8988T (cell line): ENCODE measurements around the gene DMKN.
A peak's percentile ranks its signal among the peaks of the same experiment; 100 is the strongest.

ENCODE experiments used
- DNase-seq: peaks from one replicate; pipeline ENCODE4 v3.0.0; 2011

Gene DMKN

DNA sequence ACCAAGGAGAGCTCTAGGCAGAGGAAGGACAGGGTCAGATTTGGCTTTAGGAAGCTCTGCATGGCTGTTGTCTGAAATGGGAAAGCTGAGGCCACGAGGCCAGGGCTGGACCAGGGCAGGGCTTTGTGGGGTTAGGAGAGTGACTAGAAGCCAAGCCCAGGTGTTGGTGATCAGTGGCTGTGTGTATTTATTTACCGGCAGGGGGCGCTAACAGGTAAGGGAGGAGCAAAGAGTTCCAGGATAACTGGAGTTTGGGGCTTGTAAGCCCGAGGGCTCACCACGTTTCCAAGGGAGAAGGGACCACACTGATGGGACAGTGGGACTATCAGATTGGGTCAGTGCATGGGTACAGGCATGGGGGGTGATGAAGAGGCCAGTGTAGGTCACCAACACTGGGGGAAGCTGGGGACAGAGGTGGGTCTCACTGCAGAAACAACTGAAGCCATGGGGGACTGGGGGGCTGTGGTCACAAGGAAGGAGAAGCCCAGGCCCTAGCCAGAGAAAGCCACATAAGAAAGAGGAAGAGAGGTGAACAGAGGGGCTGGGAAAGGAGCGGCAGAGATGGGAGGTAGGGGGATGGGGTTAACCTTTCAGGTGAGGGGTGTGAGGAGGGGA, 35.8 kb upstream of the DMKN start:
- peak; percentile 98 for DNase-seq

DNA sequence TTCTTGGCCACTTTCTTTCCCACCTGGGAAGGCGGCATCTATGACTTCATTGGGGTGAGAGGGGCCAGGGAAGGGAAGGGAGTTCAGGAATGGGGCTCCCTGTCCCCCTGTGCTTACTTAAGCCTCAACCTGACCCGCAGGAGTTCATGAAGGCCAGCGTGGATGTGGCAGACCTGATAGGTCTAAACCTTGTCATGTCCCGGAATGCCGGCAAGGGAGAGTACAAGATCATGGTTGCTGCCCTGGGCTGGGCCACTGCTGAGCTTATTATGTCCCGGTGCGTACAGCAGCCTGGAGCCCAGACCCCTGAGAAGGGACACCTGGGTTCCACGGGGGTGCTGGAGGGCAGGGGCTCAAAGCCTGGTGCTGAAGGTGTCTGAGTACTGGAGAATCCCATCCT, 33.1 kb upstream of the DMKN start:
- DNase-seq = no peak

DNA sequence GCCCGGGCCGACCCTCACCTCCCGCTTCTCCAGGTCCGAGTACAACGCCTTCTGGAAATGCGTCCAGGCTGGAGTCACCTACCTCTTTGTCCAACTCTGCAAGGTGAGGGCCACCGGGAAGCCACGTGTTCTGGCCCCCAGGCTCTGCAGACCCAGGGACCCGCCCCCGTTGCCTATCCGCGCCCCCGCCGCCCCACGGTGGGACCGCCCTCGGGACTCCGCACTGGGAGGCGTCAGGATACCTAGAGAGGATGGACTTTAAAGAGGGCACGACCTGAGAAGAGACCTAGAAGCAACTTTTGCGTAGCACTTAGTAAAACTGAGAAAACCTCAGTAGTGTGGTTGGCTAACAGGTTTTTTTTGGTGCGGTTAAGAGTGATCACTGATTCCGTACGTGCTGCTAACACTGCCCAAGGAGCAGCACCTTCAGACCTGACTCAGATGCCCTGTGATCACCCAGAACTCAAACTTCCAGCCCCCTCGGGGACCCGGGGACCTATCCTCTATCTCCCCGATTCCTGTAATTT, 32.5 kb upstream of the DMKN start:
- peak; percentile 93 for DNase-seq

DNA sequence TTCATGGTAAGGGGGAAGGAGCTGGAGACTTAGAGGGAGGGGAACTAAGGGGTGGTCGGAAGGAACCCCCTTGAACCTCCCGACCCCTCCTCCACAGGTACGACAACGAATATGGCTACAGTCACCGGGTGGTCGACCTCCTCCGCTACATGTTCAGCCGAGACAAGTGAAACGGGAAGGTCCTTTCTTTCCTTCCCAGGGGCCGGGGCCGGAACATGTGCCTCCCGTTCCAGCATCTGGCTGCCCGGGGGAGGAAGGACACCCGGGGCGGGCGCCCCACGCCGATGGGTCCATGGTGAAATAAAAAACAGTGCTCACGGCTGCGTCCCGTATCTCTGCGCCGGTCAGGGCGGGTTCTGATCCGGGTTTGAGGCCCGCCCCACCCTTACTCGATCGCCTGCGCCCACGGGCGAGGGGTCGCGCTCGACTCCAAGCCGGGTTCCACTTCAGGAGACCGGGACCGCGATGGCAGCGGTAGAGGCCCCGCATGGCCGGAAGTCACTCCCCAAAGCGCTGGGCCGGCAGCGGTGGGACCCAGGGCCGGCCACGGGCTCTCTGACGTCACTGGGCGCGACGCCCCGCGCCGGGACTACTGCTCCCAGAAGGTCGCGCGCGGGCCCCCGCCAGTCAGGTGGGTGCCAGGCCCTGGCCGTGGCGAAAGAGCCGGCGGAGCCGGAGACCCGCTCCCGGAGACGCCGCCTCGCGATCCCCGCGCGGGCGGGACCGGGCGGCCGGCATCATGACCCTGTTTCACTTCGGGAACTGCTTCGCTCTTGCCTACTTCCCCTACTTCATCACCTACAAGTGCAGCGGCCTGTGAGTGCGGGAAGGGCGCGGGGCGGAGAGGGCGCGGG, 31.8 kb upstream of the DMKN start, which contains the start of gene TMEM147:
TMEM147 (plus strand) TSS at position 626 of the 854 bp plus-strand sequence; CDS start at position 740, 114 bp downstream.
- DNase-seq = peak; percentile 100

DNA sequence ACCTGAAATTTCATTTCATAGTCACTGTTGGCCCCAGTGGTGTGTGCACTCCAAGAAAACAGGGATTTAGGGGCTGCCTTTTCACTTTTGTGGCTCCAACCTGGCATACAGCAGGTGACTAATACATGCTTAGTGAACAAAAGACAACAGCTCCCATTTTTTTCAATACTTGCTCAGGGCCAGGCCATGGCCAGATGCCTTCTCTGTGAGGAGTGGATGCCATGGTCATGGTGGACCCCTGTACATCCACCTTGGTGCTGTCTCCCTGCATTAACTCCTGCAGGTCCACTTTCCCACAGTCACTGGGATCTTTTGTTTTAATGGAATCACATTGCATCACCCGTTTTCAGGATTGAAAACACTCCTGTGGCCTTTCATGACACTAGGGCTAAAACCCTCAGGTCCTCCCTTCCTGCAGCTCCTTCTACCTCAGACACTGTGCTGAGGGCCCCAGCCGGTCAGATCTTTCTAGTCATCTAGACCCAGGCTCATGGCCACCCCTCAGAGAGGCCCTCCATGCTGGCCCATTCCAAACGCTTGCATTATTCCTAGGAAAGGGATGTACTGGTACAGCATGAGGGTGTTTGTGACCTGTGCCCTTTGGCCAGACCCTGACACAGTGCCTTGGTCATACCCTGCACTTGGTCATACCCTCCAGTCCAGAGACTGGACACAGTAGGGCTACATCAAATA, 30.8 kb upstream of the DMKN start:
- no peak for DNase-seq

DNA sequence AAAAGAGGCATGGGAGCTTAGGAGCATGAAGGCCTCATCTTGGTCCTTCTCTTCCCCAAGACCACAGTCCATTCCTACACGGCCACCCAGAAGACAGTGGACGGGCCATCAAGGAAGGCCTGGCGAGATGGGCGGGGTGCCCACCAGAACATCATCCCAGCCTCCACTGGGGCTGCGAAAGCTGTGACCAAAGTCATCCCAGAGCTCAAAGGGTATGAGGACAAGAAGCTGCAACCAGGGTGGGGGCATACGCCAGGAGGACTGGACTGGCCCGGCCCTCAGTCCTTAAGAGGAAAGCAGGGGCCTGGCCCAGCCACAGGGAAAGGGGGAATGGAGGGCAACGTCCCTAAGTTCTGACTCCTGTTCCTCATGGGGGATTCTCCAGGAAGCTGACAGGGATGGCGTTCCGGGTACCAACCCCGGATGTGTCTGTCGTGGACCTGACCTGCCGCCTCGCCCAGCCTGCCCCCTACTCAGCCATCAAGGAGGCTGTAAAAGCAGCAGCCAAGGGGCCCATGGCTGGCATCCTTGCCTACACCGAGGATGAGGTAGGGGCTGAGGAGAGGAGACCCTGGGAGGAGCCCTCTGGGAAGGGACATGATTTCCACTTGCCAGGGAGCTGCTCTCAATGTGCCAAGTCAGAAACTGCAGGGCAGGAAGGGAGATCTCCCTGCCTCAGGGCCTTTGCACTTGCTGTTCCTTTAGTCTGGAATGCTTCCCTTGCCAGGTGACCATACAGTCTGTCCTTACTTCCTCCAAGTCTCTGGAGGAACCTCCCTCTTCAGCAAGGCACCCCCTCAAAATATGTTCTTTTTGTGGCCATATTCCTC, 30.0 kb upstream of the DMKN start:
- DNase-seq = no peak

DNA sequence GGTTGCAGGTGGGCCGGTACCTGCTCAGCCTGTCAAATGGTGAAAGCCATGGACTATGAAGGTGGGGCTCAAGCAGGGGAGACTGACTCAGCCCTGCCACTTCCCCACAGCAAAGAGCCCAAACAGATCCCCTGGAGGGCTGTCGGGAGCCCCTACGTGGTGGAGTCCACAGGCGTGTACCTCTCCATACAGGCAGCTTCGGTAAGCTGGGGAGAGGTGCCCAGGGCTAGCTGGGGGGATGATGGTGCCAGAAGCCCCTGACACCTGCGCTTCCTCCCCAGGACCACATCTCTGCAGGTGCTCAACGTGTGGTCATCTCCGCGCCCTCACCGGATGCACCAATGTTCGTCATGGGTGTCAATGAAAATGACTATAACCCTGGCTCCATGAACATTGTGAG, 28.8 kb upstream of the DMKN start:
- no peak for DNase-seq

DNA sequence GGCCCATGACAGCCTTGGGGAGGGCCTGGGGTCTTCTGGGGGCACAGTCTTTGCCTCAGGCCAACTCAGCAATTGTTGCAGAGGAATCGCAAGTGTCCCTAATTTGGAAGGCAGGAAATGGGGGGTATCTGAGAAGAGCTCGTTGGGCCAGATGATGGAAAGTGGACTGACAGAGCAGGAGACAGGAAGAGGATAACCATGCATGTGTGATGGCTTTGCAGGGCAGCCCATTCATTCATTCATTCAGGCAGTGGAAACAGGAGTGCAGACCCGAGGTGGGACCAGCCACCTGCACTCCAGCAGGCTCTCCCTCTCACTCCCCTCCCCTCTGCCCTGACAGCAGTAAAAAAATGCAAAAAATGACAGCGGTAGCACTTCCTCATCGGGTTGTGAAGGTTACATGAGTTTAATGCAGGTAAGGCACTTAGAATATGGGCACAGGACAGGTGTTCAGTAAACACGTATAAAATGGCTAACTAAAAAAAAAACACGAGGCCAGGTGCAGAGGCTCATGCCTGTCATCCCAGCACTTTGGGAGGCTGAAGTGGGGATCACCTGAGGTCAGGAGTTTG, 27.0 kb upstream of the DMKN start:
- DNase-seq = no peak

DNA sequence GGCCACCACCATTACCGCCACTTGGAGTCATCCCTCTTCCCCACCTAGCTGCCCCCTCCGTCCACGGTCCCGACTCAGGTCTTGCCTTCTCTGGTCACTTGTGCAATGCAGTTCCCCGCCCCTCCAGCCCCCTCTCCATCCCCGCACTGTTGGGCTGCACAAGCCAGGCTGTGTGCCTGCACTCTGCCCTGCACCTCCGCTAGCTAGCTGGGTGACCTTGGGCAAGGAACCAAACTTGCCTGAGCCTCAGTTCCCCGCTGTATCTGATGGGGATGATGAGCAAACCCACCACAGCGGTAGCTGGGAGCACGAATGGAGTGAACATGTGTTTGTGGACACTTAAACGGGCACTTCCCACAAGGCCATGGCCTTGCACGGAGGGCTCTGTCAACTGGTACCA, 26.4 kb upstream of the DMKN start:
- DNase-seq = no peak

DNA sequence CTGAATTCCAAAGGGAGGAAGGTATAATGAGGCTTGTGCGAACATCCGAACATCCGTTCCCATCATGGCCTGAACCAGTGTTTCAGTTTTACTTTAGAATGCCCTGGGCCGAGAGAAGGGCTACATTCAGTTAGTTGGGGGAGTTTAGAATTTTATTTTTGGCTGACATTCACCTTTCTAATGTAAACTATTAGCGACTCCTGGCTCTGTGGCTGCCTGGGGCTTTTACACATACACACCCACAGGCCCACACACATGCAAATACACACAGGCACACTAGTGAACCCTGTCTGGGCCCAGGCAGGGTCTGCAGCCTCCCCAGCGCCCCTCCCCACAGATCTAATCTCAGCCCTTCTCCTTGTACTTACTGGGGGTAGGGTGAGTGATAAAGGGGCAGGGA, 25.9 kb upstream of the DMKN start:
- no peak for DNase-seq

DNA sequence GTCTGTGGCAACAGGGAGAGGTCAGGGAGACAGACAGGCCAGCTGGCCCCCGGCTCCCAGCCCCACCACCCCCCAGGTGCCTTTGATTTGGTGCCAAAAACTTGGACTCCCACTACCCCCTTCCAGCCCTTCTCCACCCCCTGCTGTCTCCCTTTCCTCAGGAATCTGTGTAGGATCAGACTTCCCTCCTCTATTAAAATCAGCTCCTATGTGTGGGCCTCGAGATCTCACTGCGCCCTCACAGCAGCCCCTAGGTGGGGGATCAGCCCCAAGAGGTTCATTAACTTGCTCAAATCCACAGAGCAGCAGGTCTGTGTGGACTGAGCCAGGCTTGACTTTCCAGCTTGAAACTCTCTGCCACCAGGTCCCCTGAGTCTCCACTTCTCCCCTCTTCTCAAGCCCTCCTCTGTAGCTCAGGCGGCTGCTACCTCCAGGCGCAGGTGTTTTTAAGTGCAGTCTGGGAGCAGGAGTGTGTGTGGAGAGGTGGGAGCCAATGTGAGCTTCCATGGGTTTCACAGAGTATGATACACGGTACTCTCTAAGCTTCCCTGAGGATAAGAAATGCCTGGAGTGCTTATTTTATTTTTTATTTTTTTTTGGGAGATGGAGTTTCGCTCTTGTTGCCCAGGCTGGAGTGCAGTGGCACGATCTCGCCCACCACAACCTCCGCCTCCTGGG, 21.5 kb upstream of the DMKN start:
- no peak for DNase-seq

DNA sequence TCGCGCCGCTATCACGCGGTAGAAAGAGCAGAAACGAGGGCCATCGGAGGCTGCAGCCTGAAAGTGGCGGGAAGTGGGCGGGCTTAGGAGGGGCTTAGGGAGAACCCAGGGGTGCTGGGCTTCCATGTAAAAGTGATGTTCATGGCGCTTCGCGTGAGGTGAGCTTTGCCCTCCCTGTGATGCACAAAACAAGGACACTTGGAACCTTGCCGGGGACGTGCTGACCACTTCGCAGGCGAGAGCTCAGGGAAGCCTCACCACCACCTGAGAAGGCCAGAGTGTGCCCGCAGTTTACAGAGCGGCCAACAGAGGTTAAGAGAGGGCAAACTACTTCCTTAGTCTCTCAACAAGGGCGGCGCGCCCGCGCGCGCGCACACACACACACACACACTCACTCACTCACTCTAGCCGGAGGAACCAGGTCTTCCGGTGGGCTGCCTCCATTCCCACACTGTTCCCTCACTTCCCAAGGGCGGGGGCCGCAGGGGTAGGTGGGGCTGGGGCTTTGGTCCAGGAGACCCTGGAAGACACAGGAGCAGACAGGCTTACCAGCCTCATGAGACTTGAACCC, 20.5 kb upstream of the DMKN start:
- no peak for DNase-seq

DNA sequence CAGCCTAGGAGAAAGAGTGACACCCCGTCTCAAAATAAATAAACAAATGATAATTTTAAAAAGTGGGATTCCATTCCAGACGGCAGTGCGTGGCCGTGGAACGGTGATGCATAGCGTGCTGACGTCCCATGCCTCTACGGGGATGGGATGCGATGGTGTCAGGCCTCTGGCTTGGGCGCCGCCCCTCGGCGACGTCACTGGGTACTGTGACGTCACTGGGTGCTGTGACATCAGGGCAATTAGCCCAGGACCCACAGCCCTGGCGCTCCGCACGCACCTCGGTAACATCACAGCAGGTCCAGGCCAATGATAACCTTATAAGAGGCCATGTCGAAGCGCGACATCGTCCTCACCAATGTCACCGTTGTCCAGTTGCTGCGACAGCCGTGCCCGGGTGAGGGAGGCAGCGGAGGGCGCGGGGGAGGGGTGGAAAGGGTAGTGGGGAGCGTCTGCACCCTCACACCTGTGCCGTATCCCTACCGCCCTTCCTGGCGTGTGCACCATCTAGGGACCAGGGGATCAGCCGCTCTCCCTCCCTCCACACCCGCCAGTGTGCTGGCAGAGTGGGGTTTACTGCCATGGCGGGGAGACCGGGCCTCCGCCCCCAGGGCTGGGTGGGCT, 19.9 kb upstream of the DMKN start, which contains the start of gene GAPDHS:
GAPDHS (plus strand) TSS at position 256 of the 621 bp plus-strand sequence; CDS start at position 328, 72 bp downstream.
- no peak for DNase-seq

DNA sequence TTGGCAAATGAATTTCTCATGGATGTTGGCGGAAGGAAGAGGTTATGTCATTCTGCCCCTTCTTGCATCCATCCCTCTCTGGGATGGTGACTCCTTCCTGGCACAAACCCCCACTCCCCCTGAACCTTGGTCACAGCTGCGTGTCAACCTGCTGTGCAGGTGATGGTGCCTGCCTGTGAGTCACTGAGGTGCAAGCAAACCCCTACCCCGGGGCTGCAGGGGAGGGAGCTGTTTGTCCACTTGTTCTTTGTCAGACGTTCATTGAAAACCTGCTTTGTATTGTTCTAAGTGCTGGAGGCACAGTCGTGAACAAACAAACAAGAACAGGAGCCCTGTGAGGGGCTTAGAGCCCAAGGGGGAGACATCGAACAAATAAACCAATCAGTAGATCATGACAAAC, 17.8 kb upstream of the DMKN start:
- no peak for DNase-seq

DNA sequence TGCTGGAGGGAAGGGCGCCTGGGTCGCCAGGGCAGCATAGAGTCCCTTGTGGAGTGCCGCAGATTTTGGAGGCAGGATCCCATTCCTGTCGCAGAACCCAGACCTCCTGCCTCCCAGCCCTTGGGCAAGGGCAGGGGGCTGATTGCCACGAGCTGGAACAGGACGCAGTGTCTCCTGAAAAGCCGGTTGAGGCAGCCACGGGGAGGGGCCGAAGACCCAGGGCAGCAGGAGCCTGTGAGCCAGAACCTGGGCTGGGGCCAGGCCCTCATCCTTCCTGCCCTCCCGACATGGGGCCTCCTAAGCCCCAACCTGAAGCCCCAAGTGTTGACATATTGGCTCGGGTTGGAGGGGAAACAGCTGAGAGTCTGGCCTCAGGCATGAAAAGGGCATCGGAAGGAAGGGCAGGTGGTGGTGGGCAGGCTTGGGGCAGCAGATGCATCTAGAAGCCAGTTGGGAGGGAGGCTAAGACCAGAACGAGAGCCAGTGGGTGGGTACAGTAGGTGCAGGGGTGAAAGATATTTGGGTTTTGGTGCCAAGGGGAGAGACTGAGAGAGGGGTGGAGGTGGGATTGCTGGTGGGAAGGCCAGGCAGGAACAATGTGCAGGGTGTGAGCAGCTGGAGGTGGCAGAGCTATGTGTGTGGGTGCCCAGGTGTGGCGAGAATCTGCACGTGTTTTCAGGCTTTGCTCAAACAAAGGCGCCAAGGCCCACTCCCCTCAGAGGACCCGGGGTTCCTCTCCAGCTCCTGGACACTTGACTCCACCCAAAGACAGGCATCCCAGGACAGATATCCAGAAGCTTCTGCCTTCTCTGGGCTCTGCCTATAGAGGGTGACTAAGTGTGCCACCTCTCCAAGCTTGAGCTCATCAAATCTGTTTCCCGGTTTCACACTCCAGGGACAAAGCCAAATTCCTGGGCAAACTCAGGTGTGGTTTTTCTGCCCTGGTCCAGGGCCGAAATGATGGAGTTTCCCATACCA, 16.1 kb upstream of the DMKN start:
- no peak for DNase-seq

DNA sequence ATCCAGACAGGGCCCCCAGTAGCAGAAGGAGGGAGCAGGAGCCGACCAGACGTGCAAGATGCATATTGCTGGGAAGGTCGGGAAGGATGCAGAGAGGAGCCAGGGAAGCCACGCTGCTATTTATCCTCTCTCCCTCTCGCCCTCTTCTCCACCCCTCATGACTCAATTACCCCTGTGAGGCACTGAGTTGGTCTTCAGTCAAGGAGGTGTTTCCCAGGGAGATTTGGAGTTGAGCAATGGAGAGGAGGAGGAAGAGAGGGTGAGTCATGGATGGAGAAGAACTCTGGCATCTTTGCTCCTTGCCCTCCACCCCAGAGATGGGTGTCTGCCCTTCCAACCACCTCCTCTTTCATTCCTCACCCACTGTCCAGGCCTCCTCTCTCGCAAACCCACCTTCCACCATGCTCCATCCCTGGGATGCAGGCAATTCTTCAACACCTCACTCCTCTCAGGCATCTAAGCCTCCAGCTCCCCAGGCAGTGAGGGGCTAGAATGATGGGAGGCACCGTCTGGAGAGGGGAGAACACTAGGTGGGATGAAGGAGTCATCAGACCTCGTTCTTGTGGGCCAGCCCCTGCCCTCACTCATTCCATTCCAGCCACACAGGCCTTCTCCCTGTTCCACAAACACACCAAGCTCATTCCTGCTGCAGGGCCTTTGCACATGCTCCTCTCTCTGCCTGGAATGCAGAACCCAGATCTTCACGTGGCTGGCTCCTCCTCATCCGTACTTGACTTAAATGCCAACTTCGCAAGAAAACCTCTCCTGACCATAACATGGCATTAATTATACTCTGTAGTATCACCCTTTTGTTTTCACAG, 15.0 kb upstream of the DMKN start, which contains the start of gene SBSN:
SBSN (minus strand) TSS at position 94 of the 821 bp plus-strand sequence; CDS start at position 64, 30 bp downstream.
- no peak for DNase-seq

DNA sequence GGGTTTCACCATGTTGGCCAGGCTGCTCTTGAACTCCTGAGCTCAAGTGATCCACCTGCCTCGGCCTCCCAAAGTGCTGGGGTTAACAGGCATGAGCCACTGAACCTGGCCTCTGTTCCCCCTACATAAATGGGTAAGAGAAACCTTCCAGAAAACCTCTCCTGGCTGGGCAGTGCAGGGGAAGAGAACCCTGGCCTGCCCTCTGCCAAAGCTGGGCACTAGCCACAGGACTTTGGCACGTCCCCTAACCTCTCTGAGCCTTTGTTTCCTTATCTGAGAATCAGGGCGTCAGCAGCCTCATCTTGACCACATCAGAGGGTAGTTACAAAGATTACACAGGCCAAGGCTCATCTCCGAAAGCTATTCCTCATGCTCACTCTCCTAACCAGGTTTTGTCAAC, 12.4 kb upstream of the DMKN start:
- no peak for DNase-seq

DNA sequence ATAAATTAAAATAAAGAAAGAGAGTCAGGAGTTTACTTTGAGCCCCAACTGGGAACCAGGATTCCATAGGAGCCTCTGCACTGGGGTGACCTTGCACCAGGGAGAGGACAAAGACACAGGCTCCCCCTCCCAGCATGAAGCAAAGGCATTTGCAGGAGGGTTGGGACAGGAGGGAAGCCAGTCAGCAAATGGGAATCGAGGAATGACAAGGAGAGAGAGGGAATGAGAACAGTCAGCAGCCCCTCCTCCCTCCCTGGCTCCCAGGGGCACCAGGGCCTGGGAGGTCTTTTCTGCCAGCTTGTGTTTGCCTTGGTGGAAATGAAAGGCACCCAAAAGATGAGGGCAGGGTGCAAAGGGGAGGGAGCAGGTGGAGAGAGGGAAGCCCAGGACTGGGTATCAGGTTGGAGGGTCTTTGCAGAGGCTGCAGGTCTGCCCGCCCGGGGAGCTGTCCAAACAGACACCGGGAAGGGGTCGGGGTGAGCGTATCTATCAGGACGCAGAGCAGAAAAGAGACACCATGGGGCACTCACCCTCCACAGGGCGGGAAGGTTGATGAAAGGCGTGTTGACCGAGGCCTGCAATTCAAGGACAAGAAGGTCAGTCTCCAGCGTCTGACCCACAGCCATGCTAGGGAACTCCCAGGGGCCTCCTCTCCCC, 10.9 kb upstream of the DMKN start:
- no peak for DNase-seq
